Astrocyte of the spinal cord (primary cell): ENCODE data around the gene INHBB.

Experiments
- DNase-seq: peaks from one replicate; pipeline ENCODE4 v3.0.0; 2011; ENCODE audit warnings: low read depth, low spot score
- H3K4me3 ChIP-seq: 2 replicates; pipeline ENCODE4 v1.5.1; 2011; ENCODE audit warnings: low read depth, mild to moderate bottlenecking, low read length, moderate library complexity
- CTCF ChIP-seq: IDR thresholded peaks from 2 replicates; pipeline ENCODE4 v1.5.1; 2012; ENCODE audit warnings: low read depth, mild to moderate bottlenecking, low read length, inconsistent platforms
- in situ Hi-C: cut with HindIII; loops from 2 replicates; pipeline ENCODE4 v1.10.0; 2017; ENCODE audit warnings: low sequenced_read_pairs

Gene INHBB

DNA sequence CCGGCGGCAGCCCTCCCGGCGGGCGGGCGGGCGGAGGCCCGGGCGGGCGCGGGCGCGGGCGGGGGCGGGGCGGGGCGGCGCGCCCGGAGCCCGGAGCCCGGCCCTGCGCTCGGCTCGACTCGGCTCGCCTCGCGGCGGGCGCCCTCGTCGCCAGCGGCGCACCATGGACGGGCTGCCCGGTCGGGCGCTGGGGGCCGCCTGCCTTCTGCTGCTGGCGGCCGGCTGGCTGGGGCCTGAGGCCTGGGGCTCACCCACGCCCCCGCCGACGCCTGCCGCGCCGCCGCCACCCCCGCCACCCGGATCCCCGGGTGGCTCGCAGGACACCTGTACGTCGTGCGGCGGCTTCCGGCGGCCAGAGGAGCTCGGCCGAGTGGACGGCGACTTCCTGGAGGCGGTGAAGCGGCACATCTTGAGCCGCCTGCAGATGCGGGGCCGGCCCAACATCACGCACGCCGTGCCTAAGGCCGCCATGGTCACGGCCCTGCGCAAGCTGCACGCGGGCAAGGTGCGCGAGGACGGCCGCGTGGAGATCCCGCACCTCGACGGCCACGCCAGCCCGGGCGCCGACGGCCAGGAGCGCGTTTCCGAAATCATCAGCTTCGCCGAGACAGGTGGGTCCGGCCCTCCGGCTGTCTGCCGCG is at the start of gene INHBB:
Gene INHBB (plus strand): TSS at position 111 of the 641 bp plus-strand sequence. CDS start 53 bp downstream, at position 164.
- TF ChIP-seq CTCF = no peak
- peak within 1 kb of the TSS; percentile 15 for H3K4me3 ChIP-seq
- in situ Hi-C loops = no loop called here
- DNase-seq = no peak

DNA sequence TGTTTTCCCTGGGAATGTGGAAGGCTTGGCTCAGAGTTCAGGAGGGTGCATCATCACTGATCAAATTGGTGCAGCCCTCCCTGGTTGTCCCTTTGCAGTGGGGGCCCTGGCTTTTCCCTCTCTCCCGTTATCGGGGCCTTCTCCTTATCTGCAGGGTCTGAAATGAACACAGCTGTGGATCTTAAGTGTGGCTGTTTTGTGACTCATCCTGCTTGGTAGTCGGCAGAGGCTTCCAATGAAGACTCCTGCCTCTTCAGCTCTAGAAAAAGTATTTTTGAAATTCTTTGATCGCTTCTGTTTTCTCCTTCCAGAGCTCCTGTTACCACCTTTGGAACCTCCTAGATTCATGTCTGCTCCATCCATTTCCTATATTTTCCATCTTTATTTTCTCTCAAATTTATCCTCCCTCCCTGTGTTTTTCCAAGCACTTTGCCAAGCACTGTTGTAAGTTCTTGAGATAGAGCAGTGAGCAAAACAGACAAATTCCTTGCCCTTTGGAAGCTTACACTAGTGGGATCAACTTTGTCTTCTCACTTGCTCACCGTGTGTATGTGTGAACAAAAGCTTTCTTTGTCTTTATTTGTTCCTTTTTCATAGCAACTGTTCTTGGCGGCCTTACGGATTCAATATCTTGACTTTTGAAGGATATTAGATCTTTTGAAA is 47.6 kb upstream of the INHBB start:
- TF ChIP-seq CTCF = no peak
- in situ Hi-C loops = no loop called here
- DNase-seq = peak; percentile 58
- no peak overlapping the region for H3K4me3 ChIP-seq

DNA sequence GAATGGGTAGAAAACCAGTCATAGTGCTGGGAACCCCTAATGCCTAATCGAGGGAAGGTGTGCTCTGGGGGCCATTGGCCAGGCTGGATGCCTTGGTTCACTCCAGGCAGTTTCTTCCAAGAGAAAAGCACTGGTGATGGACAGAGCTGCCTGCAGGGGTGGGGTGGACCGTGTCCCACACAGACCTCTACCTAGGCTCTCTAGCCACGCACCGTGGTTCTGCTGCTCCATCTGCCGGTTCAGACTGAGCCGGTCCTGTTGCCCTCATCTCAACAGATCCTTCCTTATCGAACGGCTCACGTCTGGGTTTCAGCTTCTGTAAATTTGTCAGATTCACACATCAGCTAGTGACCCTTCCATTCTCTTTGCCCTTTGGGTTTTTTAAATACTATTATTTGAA is 46.9 kb upstream of the INHBB start:
- no peak for TF ChIP-seq CTCF
- no peak for DNase-seq
- in situ Hi-C loops = no loop called here
- no peak overlapping the region for H3K4me3 ChIP-seq

GRCh38 chr2:120299561-120299960 is 46.4 kb upstream of the INHBB start:
- no peak overlapping the region for H3K4me3 ChIP-seq
- no peak for DNase-seq
- in situ Hi-C loops = no loop called here
- no peak for TF ChIP-seq CTCF

GRCh38 chr2:120300385-120300784 is 45.6 kb upstream of the INHBB start:
- H3K4me3 ChIP-seq = no peak overlapping the region
- in situ Hi-C loops = no loop called here
- no peak for TF ChIP-seq CTCF
- no peak for DNase-seq

DNA sequence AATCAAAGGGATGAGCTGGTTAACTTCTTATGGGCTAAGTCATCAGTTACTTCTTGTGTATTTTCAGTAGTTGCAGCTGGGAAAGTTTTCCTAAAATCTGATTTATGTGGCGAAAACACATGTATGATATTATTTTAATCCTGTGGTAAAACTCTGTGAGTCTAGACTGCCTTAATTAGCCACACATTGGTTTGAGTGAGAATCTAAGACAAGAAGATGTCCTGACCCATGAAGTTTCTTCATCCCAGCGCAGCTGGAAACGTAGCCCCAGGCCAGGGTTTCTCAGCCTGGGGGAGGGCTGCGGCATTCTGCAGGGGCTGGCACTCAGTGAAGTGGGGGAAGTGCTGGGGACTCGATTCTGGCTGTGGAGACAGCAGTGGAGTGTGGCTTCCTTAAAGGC is 44.7 kb upstream of the INHBB start:
- H3K4me3 ChIP-seq = no peak overlapping the region
- DNase-seq = no peak

More for the DNA sequence above, 44.7 kb upstream of the INHBB start:
- in situ Hi-C loops = no loop called here
- no peak for TF ChIP-seq CTCF
